ENCODE data around the gene DLX3. TPM values are rescaled to one million over a fixed set of nuclear protein-coding genes. Genes with fewer than 3 reads are reported as not detected.
"Not testable (repeated sequence)": the region's sequence is repeated elsewhere in the genome, so short reads cannot be mapped to it uniquely, and the experiment has no call there.

Gene DLX3
- total RNA-seq (2014; rRNA removed; shearing (Covaris generic)): not detected in 2 replicates

- peak; percentile 52 for DNase-seq (ENCODE audit: low spot score)
Measured at GRCh38 chr17:49995055-49995738, at the start of gene DLX3. DLX3 (minus strand) TSS chr17:49995224; CDS start chr17:49994998, 226 bp downstream.

- no peak for DNase-seq (ENCODE audit: low spot score)
Measured at GRCh38 chr17:50044483-50044882, 49.5 kb upstream of the DLX3 start.

- peak; percentile 74 for DNase-seq (ENCODE audit: low spot score)
Measured at GRCh38 chr17:50043290-50044148, 48.5 kb upstream of the DLX3 start.

- no peak for DNase-seq (ENCODE audit: low spot score)
Measured at GRCh38 chr17:50042211-50042610, 47.2 kb upstream of the DLX3 start.

- DNase-seq (ENCODE audit: low spot score): not testable (repeated sequence)
Measured at GRCh38 chr17:50040496-50040895, 45.5 kb upstream of the DLX3 start.

GRCh38 chr17:50039058-50039457 lies 44.0 kb upstream of the DLX3 start:
- DNase-seq (ENCODE audit: low spot score): no peak

GRCh38 chr17:50037321-50038107 lies 42.5 kb upstream of the DLX3 start:
- peak; percentile 46 for DNase-seq (ENCODE audit: low spot score)

- DNase-seq (ENCODE audit: low spot score): no peak
Measured at GRCh38 chr17:50036455-50037261, 41.6 kb upstream of the DLX3 start.

GRCh38 chr17:50035945-50036344 lies 40.9 kb upstream of the DLX3 start:
- DNase-seq (ENCODE audit: low spot score): no peak

- no peak for DNase-seq (ENCODE audit: low spot score)
Measured at GRCh38 chr17:50035421-50035879, 40.4 kb upstream of the DLX3 start.

- DNase-seq (ENCODE audit: low spot score): no peak
Measured at GRCh38 chr17:50034498-50035364, 39.7 kb upstream of the DLX3 start.

- DNase-seq (ENCODE audit: low spot score): no peak
Measured at GRCh38 chr17:50033316-50033715, 38.3 kb upstream of the DLX3 start.

- DNase-seq (ENCODE audit: low spot score): no peak
Measured at GRCh38 chr17:50029185-50029584, 34.2 kb upstream of the DLX3 start.

- no peak for DNase-seq (ENCODE audit: low spot score)
Measured at GRCh38 chr17:50028736-50029120, 33.7 kb upstream of the DLX3 start.

GRCh38 chr17:50027881-50028735 lies 33.1 kb upstream of the DLX3 start:
- DNase-seq (ENCODE audit: low spot score): peak; percentile 71

GRCh38 chr17:50027172-50027880 lies 32.3 kb upstream of the DLX3 start:
- DNase-seq (ENCODE audit: low spot score): peak; percentile 73

GRCh38 chr17:50026837-50027171 lies 31.8 kb upstream of the DLX3 start:
- DNase-seq (ENCODE audit: low spot score): peak; percentile 96

- no peak for DNase-seq (ENCODE audit: low spot score)
Measured at GRCh38 chr17:50026046-50026675, 31.1 kb upstream of the DLX3 start.

Data from HT-29 (cell line).